ENCODE data around the gene ERC1. TPM values are rescaled to one million over a fixed set of nuclear protein-coding genes. Genes with fewer than 3 reads are reported as not detected.

Gene ERC1
- total RNA-seq, 6 experiments from 2014 or later, result 44.1 to 48.9 (median 47.9) TPM

DNA sequence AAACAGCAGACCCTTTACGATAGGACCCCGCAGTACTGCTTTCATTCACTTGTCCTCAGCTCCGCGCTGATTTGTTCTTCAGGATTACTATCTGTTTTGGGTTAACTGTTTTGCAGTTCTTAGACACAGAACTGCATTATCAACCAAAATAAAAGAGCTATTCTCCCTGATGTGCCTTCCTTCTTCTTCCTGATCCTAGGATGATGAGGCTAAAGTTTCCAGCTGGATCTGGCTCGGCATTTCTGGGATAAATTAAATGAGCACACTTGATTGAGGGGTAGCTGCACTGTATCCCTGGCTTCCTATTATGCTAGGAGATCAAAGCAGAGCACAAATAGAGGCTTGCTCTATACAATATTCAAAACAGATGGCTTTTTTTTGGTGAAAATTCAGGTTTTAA lies 437.6 kb downstream of the ERC1 start:
- 0 out of 2 replicates have a peak, but pooled peaks cover under 1% of the 10 kb centered on the region for H3K36me3 Mint-ChIP-seq (ENCODE audit: low read depth)
- H3K4me1 Mint-ChIP-seq (ENCODE audit: low read depth), result peaks cover 51% of the 10 kb centered on the region
- H3K4me3 Mint-ChIP-seq, result no peak overlapping the region
- H3K9me3 Mint-ChIP-seq, result no peaks in the 10 kb centered on the region
- DNase-seq, result no peak
- TF ChIP-seq, protein P1, sequence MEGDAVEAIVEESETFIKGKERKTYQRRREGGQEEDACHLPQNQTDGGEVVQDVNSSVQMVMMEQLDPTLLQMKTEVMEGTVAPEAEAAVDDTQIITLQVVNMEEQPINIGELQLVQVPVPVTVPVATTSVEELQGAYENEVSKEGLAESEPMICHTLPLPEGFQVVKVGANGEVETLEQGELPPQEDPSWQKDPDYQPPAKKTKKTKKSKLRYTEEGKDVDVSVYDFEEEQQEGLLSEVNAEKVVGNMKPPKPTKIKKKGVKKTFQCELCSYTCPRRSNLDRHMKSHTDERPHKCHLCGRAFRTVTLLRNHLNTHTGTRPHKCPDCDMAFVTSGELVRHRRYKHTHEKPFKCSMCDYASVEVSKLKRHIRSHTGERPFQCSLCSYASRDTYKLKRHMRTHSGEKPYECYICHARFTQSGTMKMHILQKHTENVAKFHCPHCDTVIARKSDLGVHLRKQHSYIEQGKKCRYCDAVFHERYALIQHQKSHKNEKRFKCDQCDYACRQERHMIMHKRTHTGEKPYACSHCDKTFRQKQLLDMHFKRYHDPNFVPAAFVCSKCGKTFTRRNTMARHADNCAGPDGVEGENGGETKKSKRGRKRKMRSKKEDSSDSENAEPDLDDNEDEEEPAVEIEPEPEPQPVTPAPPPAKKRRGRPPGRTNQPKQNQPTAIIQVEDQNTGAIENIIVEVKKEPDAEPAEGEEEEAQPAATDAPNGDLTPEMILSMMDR (IDR thresholded peaks at IDR 0.05), result no peak
- no peak overlapping the region for H3K27ac Mint-ChIP-seq
- H3K27me3 Mint-ChIP-seq (ENCODE audit: insufficient read depth), result no peaks in the 10 kb centered on the region; the same call in 1 of the 2 replicates

DNA sequence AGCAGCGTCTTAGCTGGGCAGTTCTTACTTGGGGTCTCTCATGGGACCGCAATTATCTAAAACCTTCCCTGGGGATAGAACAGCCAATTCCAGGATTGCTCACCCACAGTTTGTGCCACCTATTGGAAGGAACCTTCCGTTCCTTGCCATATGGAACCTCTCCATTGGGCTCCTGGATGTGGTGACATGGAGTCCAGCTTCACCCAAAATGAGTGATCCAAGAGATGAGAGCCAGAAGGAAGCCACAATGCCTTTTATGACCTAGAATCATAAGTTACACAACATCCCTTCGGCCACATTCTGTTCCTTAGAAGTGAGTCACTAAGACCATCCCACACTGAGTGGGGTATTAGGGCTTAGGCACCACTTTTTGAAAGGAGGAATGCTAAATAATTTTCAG lies 439.0 kb downstream of the ERC1 start:
- H3K27me3 Mint-ChIP-seq (ENCODE audit: insufficient read depth), result no peaks in the 10 kb centered on the region
- no peaks in the 10 kb centered on the region for H3K9me3 Mint-ChIP-seq
- H3K4me3 Mint-ChIP-seq, result peak overlapping the region; percentile 47
- H3K4me1 Mint-ChIP-seq (ENCODE audit: low read depth), result peaks cover 46% of the 10 kb centered on the region
- TF ChIP-seq, protein P1 (IDR thresholded peaks at IDR 0.05), result no peak; the same call in 1 of the 2 replicates
- H3K27ac Mint-ChIP-seq, result peak overlapping the region; percentile 75
- DNase-seq, result peak; percentile 63
- H3K36me3 Mint-ChIP-seq (ENCODE audit: low read depth), result no peaks in the 10 kb centered on the region

DNA sequence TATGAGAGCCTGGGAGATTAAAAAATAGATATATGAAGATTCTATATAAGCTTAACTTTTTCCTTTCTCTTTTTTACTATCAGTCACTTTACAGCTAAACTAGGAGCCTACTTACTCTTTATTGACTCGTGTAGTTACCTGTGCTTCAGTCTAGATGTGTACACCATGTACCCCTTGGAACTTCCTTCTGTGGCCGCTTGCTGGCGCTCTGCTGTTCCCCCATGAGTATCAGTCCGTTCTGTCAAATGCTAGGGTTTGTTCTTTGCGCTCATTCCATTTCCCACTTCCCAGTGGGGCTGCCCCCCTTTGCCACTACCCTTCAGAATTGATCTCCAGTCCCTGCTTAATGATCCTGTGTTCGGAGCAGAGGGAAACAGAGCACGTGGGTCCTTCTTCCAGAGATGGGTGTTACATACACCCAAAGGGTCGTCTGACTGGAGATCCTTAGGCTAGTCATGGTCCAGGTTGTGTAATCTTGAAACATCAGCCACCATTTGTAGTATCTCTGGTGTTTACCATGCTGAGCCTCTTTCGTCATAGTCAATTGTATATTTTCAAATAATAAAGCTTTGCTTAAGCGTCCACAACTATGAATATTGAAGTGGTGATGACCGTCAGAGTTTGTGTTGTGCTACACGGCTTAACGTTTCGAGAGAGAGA lies 443.4 kb downstream of the ERC1 start:
- peaks cover 35% of the 10 kb centered on the region for H3K4me1 Mint-ChIP-seq (ENCODE audit: low read depth)
- H3K27me3 Mint-ChIP-seq (ENCODE audit: insufficient read depth), result peaks cover 3% of the 10 kb centered on the region; the same call in 1 of the 2 replicates
- no peak overlapping the region for H3K4me3 Mint-ChIP-seq
- no peaks in the 10 kb centered on the region for H3K36me3 Mint-ChIP-seq (ENCODE audit: low read depth)
- TF ChIP-seq, protein P1 (IDR thresholded peaks at IDR 0.05), result no peak
- no peak for DNase-seq
- no peak overlapping the region for H3K27ac Mint-ChIP-seq
- no peaks in the 10 kb centered on the region for H3K9me3 Mint-ChIP-seq

DNA sequence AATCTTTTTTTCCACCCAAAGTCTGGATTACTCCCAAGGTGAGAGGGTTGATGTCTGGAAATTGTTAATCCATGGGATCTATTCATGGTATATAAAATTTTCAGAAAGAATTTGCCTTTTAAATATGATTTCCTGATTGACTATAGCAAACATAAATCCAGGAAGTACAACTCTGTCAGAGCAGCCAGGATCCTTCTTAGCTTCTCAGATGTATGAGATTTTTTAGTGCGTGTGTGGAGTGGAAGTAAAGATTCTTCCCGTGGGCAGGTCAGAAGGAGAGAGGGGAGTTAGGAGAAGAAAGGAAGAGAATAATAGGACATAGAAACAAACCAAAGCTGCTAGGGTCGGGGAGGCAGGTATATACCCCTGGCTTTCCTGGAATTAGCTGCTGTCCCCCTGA lies 444.0 kb downstream of the ERC1 start:
- peaks cover 3% of the 10 kb centered on the region; the same call in 1 of the 2 replicates for H3K27me3 Mint-ChIP-seq (ENCODE audit: insufficient read depth)
- H3K9me3 Mint-ChIP-seq, result no peaks in the 10 kb centered on the region
- H3K4me3 Mint-ChIP-seq, result no peak overlapping the region
- no peaks in the 10 kb centered on the region for H3K36me3 Mint-ChIP-seq (ENCODE audit: low read depth)
- H3K27ac Mint-ChIP-seq, result no peak overlapping the region
- peaks cover 29% of the 10 kb centered on the region for H3K4me1 Mint-ChIP-seq (ENCODE audit: low read depth)
- TF ChIP-seq, protein P1 (IDR thresholded peaks at IDR 0.05), result no peak
- DNase-seq, result no peak

DNA sequence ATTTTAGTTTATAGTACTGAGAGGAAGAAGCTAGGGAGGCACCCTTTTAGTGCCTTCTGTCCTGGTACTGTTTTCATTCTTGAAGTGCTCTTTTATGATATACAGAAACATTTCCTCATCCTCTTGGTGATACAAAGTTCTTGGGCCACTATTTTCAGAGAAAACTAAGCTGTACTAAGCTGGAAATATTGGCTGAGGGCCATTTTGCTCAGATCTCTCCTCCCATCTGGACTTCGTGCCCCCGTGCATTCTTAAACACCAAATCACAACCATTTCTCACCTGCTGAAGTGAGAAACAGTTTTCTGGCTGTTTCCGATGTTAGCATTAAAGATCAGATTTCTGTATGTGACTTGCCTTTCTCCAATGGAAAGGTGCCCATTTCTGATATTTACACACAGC lies 444.4 kb downstream of the ERC1 start:
- no peaks in the 10 kb centered on the region for H3K9me3 Mint-ChIP-seq
- H3K27me3 Mint-ChIP-seq (ENCODE audit: insufficient read depth), result peaks cover 3% of the 10 kb centered on the region; the same call in 1 of the 2 replicates
- TF ChIP-seq, protein P1 (IDR thresholded peaks at IDR 0.05), result no peak
- H3K36me3 Mint-ChIP-seq (ENCODE audit: low read depth), result no peaks in the 10 kb centered on the region
- H3K4me1 Mint-ChIP-seq (ENCODE audit: low read depth), result peaks cover 25% of the 10 kb centered on the region
- H3K27ac Mint-ChIP-seq, result no peak overlapping the region
- no peak for DNase-seq
- no peak overlapping the region for H3K4me3 Mint-ChIP-seq

Measured in HFFc6 (cell line).